Activated T-cell treated with anti-CD3 and anti-CD28 coated beads, Interleukin-2, amount 50 U/mL, for 48 hours (primary cell): ENCODE results near the gene CSNK1G1.
"Not testable (repeated sequence)": the region's sequence is repeated elsewhere in the genome, so short reads cannot be mapped to it uniquely, and the experiment has no call there.

Experiments used
- DNase-seq, 2 experiments: peaks; one replicate each; pipeline ENCODE4 v3.0.0-alpha.2; 2020

Gene CSNK1G1

DNA sequence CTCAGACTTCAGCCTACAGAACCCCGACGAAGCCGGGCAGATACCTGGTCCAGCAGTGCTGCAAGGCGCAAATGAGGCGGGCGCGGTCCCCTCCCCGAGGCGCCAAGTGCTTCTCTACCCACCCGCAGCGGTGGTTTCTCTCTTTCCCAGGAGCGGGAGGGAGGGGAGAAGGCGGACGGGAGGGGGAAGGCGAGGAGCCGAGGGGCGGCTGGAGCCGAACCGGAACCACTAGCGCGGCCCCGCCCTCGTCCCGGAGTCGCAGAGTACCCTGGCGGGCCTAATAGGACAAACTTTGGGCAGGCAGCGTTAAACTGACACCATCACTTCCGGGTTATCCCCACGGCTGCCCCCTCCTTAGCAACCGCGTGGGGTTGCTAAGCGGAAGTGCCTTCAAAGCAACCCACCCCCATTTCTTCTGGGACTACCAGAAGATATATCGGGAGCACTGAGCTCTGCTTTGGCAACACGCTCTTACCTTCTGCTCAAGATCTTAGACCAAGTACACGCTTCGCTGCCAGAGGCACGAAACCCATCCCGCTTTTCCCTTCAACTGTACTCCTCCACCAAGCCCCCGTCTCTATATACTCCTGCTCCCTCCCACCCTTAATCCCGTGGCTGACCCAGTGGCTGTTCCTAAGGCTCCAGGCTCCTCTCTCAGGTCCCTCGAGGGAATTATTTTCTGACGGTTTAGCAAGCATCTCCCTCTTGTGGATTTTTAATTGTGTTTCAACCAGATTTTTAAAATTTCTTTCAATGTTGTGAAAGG lies at the start of gene CSNK1G1:
Gene CSNK1G1, minus strand, starts transcription at position 230 of the 766 bp plus-strand sequence. CDS start 55,674 bp downstream, outside the sequence.
- DNase-seq = peak; percentile 92 to 94

DNA sequence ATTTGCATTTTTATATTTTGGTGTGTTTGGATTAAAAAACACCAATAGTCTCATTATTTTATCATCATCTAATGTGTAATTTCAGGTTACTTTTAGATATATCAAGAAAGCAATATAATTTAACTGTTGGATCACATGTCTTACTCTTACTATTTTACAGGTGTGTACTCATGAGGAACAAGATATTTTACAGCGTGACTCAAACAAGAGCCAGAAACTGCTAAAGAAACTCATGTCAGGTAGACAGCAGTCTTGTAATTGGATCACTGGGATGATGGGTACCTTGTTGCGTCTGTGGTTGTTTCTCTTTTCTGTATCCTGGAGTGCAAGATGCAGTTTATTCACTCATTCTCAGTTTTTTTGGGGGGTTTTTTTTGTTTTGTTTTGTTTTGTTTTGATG lies 44.6 kb upstream of the CSNK1G1 start:
- no peak for DNase-seq

DNA sequence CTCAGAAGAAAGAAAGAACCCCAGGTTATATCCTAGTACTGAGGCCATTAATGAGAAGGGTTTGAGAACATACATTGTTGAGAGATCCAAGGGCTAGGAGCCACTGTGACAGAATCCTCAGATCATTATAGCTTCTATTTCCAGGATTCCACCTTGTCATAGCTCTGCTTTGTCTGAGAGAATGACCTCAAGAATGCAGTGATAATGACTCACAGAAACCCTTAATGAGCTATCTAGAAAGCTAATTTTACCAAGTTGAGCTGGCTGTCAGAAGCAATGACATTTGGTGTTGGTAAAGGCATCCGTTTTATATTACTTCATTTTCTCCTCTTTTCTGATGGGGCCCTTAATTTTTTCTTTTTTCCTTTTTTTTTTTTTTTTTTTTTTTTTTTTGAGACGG lies 42.6 kb upstream of the CSNK1G1 start:
- DNase-seq = no peak

DNA sequence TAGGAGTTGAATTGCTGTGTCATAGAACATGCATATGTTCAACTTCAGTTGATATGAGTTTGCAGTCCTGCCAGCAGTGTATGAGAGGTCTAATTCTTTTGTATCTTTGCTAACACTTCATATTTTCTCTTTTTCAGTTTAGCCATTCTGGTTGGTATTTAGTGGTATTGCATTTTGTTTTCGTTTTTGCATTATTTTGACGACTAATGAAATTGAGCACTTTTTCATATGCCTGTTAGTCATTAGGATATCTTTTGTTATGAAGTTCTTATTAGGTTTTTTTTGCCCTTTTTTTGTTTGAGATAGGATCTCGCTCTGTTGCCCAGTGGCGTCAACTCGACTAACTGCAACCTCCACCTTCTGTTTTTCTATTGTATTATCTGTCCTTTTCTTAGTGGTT lies 40.8 kb upstream of the CSNK1G1 start:
- no peak for DNase-seq

DNA sequence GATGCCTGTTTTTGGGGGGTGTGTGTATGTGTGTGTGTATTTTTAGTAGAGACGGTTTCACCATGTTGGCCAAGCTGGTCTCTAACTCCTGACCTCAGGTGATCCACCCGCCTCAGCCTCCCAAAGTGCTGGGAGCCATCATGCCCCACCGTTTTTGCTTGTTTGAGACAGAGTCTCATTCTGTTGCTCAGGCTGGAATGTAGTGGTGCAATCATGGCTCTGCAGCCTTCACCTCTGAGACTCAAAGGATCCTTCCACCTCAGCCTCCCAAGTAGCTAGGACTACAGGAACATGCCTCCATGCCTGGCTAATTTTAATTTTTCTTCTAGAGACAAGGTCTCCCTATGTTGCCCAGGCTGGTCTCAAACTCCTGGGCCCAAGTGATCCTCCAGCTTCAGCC lies 36.5 kb upstream of the CSNK1G1 start:
- DNase-seq = not testable (repeated sequence)

DNA sequence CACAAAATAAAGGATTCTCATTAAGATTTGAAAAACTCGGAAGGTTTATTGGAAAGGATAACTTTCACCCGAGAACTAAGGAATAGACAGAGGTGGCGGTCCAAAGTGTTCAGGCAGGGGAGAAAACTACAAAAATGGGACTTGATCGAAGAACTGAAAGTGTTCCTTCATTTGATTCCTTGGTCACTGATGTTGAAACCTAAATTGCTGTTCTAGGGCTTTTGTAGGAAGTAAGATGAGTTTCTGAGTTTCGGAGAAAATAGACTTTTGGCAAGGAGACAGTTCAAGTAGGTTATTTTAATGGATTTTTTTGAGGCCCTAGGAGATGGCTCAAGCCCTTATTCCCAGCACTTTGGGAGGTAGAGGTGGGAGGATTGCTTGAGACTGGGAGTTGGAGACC lies 33.1 kb upstream of the CSNK1G1 start:
- no peak for DNase-seq

DNA sequence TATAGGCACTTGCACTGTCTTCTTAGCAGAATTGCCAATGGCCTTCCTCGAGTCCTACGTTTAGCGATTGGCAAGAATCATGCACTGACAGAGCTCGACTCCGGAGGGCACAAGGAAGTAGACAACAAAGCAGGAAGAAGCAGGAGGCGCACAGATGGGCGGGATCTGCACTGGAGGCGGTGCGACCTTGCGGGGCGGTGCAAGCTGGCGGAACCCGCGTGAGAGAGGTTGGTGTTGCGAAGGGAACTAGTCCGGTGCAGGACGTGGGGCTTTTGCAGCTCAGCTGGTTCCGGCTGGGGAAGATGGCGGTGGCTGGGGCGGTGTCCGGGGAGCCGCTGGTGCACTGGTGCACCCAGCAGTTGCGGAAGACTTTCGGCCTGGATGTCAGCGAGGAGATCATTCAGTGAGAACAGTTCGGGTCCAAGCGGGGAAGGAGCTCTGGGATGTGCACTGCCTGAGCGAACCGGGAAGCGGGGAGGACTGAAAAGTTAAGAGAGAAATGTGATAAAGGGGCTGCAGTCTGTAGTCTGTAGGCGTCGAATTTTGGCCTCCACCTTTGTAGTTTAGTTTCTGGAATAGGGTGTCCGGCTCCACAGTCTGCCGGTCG lies 31.7 kb upstream of the CSNK1G1 start, which contains the start of gene TRIP4:
Gene TRIP4, plus strand, starts transcription at position 275 of the 607 bp plus-strand sequence. Its CDS starts 28 bp downstream, at position 303.
- DNase-seq = peak; percentile 97 to 99

DNA sequence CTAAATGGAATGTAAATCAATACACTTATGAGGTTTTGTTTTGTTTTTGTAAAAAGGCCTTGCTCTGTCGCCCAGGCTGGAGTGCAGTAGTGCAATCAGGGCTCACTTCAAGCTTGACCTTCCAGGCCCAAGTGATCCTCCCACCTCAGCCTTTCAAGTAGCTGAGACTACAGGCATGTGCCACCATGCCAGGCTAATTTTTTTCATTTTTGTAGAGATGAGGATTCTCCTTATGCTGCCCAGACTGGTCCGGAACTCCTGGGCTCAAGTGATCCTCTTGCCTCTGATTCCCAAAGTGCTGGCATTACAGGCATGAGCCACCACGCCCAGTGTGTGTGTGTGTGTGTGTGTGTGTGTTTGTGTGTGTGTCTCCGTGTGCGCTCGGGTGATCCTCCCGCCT lies 30.3 kb upstream of the CSNK1G1 start:
- DNase-seq = no peak

DNA sequence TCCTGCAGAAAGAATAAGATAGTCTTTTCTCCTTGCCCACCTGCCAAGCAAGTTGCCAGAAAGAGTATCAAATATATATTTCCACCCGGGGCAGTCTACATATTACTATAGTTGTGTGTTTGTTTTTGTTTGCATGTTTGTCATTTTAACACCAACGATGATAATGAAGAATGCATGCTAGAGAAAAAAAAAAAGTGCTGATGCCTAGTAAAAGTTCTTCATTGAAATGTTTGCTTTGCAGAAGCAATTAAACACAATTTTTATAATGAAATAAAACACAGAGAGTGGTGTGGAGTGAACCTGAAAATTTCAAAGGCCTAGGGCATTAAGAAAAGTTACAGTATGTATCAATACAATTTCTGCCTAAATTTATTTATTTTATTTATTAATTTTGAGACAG lies 27.8 kb upstream of the CSNK1G1 start:
- DNase-seq = no peak

DNA sequence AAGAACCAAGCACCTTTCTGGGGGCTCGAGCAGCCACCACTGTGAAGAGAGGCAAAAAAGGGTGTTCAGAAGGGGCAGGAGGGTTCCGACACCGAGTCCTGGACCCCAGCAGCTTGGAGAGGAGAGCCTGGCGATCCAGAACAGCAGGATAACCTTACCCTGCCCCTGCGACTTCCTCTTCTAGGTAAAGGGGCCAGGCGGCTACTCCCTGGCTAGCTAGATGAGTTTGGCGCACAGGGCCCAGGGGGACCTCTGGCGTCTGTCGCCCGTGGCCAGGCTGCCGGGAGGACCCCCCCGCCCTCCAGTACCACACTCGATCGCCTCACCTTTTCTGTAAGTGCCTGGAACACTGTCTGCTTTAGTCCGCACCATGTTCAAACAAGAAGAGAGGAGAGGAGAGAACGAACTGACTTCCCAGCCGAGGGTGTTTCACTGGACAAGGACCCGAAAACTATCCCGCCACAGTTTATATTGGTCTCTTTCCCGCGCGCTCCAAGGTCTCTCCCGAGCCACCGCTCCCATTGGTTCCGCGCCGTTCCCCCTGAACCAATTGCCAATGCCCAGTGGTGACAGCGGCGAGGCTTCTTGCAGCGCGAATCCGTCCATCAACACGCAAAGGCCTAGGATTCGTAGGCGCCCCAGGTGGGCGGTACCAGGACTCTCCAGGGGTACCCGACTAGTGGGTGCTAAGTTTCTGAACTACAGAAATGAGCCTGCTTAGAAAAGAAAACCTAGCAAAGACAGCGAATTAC lies 25.2 kb upstream of the CSNK1G1 start, which contains the start of gene PCLAF:
Gene PCLAF, minus strand, starts transcription at position 442 of the 752 bp plus-strand sequence. Its CDS starts 70 bp downstream, at position 372.
- peak; percentile 96 to 97 for DNase-seq

DNA sequence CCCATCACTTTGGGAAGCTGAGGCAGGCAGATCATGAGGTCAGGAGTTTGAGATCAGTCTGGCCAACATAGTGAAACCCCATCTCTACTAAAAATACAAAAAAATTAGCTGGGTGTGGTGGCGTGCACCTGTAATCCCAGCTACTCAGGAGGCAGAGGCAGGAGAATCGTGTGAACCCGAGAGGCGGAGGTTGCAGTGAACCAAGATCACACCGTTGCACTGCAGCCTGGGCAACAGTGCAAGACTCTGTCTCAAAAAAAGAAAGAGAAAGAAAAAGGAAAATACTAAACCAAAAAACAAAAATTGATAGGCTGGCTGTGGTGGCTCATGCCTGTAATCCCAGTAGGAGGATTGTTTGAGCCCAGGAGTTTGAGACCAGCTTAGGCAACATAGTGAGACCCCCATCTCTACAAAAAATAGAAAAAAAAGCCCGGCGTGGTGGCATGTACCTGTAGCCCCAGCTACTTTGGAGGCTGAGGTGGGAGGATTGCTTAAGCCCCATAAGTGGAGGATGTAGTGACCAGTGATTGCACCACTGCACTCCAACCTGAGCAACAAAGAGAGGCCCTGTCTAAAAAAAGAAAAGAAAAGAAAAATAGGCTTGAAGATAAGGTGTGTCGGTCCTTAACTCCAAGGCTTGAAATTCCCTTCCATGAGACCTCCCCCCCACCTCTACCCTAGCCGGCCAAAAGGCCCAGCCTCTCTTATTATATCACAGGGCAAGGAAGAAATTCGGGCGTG lies 24.3 kb upstream of the CSNK1G1 start:
- DNase-seq = not testable (repeated sequence)

DNA sequence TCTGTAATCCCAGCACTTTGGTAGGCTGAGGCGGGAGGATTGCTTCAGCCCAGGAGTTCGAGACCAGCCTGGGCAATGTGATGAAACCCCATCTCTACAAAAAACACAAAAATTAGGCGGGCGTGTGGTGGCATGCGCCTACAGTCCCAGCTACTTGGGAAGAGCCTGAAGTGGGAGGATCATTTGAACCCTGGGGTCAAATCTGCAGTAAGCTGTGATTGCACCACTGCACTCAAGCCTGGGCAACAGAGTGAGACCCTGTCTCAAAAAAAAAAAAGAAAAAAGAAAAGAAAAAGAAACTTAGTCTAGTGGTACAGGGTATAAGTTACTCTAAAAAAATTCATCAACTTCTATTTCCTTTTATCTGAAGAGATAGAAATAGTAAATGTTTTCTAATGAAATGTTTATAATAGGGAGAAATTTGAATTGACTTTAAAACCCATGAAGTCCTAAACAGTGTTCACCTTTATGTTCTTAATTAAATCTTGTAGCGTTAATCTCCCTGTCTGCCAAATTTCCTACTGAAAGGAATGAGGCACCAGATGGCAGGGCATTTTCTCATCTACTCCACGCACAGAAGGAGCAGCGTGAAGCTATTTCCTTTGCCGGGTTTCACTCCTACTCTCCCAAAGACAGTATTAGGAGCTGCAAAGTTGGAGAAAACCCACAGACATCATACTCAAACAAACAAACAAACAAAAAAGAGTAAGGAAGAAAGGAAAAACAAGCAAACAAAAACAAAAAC lies 23.4 kb upstream of the CSNK1G1 start:
- no peak for DNase-seq

DNA sequence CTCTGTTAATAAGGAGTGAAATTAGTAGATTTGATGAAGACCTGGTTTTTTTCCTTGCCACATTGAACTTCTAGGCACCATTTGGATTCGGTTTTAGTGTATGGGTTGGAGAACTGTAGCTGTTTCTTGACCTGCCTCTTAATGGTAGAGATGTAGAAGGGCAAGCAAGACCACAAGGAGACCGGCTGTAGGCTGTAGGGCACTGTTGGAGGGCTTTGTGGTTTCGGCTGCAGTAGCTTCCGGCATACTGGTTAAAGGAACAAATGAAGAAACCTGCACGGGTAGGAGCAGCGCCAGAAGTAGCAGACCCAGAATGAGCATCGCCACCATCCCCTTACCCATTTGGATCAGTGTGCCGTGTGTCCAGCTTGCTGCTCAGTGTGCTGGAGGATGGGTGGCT lies 17.4 kb upstream of the CSNK1G1 start:
- DNase-seq = no peak

DNA sequence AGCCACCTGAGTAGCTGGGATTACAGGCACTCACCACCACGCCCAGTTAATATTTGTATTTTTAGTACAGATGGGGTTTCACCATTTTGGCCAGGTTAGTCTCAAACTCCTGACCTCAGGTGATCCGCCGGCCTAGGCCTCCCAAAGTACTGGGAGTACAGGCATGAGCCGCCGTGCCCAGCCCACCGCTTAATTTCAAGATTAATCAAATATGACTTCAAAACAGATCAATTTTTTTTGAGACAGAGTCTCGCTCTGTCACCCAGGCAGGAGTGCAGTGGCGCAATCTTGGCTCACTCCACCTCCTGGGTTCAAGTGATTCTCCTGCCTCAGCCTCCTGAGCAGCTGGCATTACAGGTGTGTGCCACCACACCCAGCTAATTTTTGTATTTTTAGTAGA lies 15.4 kb upstream of the CSNK1G1 start:
- not testable (repeated sequence) for DNase-seq

DNA sequence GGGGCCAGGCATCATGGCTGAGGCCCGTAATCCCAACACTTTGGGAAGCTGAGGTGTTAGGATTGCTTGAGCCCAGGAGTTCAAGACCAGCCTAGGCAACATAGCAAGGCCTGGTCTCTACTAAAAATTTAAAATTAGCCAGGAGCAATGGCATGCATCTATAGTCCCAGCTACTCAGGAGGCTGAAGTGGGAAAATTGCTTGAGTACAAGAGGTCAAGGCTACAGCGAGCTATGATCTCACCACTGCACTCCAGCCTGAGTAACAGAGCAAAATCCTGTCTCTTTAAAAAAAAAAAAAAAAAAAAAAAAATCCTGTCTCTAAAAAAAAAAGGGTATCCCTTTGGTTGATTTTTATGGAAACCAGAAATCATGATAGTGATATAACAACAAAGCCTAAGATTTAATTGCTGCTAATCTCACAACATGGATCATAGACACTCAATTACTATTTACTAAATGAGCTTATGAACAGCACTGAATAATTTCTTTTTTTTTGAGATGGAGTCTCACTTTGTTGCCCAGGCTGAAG lies 13.2 kb upstream of the CSNK1G1 start:
- DNase-seq = no peak

DNA sequence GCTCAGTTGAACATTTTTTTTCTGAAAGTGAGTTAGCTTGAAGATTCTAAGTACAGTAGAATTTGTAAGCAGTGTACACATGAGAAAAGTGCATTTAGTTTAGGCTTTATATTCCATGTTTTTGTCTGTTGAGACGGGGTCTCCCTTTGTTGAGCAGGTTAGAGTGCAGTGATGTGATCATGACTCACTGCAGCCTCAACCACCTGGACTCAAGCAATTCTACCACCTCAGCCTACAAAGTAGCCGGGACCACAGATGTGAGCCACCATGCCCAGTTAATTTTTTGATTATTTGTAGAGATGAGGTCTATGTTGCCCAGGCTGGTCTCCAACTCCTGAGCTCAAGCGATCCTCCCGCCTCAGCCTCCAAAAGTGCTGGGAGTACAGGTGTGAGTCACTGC lies 5.3 kb upstream of the CSNK1G1 start:
- DNase-seq = no peak

DNA sequence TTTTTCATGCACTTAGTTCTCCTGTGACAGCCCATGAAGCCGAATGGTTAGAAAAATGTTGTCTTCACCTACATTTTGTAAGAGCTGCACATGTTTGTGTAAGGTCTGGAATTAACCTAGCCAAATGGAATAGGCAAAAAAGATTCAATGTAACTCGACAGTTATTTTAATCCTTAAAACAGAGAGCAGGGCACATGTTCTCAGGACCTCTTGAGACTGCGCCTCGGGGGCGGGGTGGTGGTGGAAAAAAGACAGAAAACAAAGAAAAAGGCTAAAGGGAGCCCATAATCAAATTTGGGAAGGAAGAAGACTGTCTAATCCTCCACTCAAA lies 702 bp upstream of the CSNK1G1 start:
- DNase-seq = no peak

DNA sequence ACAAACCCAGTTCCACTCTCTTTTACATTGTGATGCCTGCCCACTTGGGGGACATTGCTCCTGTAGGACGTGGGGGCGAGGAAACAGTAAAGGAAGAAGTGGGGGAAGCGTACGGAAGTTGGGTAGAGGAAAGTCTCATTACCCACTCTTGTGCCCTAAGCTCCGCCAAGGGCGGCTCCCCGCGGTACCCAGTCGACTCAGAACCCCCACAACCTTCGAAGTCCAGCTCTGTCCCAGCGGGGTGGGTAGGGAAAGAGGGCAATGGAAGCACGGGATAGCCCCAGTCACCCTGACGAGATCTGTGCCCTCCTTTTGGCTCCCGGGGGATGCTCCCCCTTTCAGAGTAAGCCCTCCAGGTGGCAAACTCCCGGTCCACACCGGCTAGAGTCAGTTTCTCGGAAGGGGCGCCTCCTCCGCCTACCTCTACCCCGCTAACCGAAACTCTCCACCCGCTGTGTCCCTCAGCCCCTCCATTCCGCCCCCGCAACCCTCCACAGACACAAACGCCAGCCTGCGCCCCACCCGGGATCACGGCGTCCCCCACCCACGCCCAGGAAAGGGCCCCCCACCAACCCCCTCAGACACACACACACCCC lies 527 bp downstream of the CSNK1G1 start:
- peak in 1 of 2 experiments; percentile 57 for DNase-seq

DNA sequence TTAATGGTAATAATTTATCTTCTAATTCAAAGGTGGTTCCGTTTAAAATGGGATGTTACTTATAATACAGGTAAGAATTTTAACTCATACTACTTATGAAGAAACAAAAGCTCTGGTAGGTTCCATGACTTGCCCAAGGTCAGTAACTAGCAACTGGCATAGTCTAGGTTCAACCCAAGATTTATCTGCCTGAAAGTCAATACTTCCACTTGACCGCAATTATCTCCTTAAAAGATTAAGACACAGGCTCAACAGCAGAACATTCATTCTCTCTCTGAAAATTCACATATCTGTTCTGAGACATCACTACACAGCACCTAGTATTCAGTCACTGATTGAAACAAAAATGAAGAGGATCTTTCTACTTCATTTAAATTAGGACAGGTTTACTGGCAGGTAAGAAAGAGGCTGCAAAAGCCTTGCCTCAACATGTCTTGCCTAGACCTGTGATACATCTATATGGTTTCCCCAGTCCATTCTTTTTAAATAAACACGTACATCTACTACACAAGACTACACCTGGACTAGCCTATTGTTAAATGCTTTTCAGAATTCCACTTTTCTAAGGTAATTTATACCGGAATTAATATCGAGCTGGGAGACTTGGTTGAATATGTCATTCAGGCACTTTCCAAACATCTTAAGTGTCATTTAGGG lies 1.2 kb downstream of the CSNK1G1 start:
- no peak for DNase-seq

DNA sequence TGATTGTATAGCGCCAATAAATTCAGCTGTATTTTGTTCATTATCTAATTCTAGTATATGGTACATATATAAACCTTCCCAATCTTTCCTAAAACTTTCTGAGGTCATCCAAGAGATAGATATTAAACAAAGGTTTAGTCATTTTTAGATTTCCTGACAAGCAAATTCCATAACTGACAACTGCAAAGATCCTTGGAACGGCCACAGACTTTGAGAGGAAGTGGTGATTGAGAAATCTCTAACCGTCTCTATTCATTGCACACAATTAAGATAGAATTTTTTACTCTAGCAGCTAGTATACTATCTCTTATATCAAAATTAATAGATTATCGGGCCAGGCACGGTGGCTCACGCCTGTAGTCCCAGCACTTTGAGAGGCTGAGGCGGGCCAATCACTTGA lies 4.7 kb downstream of the CSNK1G1 start:
- DNase-seq = no peak

DNA sequence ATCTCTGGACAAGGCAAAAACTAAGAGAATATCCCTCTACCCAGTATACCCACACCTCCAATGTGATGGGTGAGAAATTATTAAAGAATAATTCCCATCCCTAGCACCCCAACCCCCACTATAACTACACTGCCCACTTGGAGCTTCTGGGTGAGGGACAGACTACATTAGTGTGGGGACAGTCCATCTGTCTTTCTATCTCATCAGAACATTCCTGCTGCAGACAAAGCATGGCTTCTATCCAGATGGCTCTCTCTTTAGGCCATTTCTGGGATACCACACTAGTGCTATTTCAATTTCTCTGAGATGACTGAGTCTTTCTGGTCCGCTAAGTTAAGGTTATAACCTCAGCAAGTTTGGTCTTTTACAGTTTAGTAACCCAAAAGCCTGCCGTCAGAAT lies 6.6 kb downstream of the CSNK1G1 start:
- no peak for DNase-seq
